GM21390 (cell line): ENCODE data around the gene PCSK7.
"Not testable (repeated sequence)": the region's sequence is repeated elsewhere in the genome, so short reads cannot be mapped to it uniquely, and the experiment has no call there.

Experiments
- ATAC-seq: cut with Tn5 transposase; IDR thresholded peaks from one replicate; pipeline ENCODE4 v1.9.1; 2021; ENCODE audit not compliant: unreplicated experiment

The PCSK7 gene

GRCh38 chr11:117217141-117218084, 14.5 kb downstream of the PCSK7 start:
- ATAC-seq: no peak

- no peak for ATAC-seq
Observed at GRCh38 chr11:117214404-117215110, 17.3 kb downstream of the PCSK7 start.

DNA sequence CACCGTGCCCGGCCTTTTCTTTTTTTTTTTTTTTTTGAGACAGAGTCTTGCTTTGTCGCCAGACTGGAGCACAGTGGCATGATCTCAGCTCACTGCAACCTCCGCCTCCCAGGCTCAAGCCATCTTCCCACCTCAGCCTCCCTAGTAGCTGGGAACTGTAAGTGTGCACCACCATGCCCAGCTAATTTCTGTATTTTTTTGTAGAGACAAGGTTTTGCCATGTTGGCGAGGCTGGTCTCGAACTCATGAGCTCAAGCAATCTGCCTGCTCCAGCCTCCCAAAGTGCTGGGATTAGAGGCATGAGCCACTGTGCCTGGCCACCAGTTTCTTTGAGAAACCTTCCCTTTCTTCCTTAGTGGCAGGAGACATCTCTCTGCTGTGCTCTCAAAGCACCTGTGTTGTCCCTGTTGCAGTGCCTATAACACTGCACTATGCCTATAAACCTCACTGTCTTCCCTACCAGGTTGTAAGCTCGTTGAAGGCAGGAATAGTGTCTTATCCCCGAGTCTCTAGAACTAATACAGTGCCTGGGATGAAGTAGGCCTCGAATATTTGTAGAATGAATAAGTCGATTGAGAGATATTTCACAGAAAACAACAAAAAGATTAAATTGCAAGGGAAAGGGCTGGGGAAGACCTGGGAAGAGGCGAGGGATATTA, 19.0 kb downstream of the PCSK7 start:
- ATAC-seq: no peak

DNA sequence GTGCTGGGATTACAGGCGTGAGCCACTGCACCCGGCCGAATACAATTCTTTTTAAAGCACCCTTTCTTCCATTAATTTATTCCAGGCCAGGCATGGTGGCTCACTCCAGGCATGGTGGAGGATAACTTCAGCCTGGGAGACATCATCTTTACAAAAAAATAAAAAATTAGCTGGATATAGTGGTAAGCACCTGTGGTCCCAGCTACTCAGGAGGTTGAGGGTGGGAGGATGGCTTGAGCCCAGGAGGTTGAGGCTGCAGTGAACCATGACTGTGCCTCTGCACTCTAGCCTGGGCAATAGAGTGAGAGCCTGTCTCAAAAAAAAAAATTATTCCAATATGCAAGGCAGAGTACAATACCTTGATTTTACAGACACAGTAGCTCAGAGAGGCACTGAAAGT, 21.3 kb downstream of the PCSK7 start:
- no peak for ATAC-seq

- ATAC-seq: not testable (repeated sequence)
Observed at GRCh38 chr11:117209351-117210125, 22.3 kb downstream of the PCSK7 start.

DNA sequence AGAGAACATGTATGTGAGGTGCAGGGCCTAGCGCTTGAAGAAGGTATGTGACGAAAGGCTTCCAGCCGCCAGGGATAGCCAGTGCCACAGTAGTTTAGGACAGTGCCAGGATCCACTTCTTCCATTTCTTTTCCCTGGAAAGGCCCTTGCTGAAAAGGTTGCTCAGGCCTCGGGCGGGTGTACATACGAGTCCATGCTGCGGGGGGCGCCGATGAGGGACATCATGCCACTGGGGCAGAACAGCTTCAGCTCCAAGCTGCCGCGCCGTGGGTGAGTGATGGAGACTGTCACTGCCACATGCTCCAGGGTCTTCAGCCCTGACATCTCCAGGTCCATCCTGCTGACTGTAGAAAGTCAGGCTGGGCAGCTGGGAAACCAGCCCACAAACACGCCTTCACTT, 23.2 kb downstream of the PCSK7 start:
- not testable (repeated sequence) for ATAC-seq

DNA sequence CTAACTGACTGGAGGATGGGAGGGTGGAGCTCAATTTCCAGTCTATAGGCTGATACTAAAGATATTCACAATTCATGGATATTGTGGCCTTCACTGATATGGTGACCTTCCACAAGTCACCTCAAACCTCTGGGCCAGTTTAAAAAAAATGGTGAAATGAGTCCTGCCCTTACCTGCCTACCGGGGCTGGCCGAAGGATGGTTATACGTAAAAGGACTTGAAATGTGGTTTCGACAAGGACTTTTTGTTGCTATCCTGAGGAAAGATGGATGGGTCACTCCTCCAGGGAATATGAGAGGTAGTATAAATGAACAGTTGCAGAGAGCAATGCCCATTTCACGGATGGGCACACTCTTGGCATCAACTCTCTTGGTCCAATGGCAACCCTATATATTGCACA, 24.4 kb downstream of the PCSK7 start:
- ATAC-seq: not testable (repeated sequence)

DNA sequence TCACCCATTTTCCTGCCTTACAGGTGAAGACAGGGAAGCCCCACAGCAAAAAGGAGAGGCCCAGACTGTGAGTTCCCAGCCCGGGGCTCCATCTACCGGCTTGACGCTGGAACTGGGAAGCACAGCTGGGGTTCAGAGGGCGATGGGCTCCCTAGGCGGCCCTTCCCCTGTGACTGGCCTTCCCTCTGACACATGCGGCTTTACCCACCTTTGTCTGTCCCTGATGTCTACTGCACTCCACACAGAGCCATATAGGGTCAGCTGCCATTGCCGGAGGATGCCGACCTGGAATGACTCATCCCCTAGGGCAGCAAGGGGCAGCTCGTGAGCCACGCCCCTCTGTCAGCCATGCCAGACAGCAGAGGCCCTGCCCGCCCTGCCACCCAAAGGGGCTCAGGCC, 25.0 kb downstream of the PCSK7 start:
- not testable (repeated sequence) for ATAC-seq

GRCh38 chr11:117206111-117206510, 25.8 kb downstream of the PCSK7 start:
- ATAC-seq: not testable (repeated sequence)

- ATAC-seq: no peak
Observed at GRCh38 chr11:117205211-117205818, 26.6 kb downstream of the PCSK7 start.

GRCh38 chr11:117204283-117205080, 27.4 kb downstream of the PCSK7 start:
- no peak for ATAC-seq

GRCh38 chr11:117203069-117203407, 28.8 kb downstream of the PCSK7 start:
- ATAC-seq: no peak

DNA sequence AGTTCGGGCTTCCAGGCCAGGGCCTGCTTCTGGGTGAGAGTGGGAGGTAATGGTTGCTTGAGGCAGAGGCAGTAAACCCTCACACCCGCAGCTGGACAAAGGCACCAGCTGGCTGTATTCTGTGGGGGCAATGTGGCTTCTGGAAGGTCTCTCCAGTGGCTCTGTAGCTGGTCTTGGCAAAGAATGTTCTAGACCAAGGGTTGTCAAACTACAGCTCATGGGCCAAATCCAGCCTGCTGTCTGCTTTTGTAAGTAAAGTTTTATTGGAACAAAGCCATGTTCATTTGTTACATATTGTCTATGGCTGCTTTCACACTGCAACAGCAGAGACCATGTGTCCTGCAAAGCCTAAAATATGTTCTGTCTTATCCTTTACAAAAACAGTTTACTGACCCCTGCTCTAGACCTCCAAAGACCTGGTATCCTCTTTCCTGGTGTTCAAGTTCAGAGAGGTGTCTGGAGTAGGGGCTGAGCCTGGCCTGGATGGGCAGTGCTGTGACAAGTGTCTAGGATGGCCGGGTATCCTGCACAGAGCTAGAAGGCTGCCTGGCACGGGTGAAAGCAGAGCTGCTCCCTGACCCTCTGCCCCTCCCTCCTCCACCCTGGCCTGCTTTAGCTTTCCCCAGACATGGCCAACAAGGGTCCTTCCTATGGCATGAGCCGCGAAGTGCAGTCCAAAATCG, 29.3 kb downstream of the PCSK7 start:
- ATAC-seq: no peak

DNA sequence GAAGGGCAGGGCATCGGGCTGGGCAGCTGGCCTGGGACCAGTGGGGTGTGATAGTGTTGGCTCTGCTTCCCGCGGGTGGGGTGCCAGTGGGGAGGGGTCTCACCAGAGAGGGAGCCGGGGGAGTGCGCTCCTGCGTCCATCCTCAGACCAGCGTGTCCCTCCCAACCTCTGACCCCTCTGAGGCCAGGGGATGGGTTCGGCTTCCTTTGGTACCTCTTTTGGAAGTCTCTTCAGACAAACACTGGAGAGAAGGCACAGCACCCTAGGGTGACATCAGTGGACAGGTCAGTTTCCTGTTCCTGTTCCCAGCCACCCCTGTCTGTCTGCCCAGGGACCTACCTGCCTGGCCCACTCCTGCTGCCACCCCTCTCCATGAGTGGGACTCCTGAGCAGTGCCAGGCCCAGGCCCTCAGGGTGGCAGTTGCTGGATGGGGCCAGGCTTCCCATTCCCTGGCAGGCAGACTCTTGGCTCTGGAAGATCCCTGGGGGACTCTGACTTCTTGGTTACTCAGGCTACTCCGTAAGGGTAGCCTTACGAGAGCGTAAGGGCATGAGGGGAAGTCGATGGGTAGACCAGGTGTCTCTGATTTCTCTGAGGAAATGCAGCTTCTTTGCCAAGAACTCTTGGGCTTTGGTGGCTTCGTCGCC, 30.1 kb downstream of the PCSK7 start:
- ATAC-seq: no peak

GRCh38 chr11:117200813-117201657, 30.8 kb downstream of the PCSK7 start:
- ATAC-seq: no peak

DNA sequence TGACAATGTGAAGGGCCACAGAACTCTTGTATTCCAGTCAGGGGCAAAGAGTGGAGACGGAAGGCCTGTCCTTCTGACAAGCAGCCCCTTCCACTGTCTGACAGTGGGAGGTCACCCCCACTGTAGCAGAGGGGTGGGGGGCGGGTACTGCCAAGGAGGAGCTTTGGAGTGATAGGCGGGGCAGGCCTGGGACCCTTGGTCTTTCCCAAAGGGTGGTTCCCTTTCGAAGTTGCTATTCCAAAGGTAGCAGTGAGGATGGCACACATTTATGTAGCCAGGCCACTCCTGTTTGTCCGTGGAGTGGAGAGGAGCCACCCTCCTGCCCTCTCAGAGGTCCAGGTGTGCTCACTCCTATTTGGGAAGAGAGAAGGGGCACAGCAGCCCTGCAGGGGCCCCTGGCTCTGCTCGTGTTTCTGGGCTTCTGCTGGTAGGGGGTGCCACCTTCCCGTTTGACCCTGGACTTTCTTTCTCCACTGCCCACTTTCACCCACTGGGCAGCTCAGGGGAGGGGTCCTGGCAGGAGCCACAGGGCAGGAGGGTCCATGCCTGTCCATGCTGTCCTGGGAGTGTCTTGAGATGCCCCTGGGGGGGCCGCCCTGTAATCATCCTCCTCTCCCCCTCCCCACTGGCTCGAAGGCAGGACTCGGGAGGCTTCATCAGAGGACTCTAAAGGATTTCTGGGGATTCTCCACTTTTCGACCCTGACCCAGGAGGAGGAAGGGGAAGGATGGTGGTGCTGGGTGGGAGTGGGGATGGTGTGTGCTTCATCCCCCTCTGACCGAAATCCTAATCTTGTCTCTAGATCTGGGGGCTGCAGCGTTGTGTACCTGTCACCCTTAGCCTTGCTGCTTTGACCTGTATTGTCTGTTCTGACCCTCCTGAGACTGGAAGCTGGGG, 31.7 kb downstream of the PCSK7 start:
- ATAC-seq: no peak
